HUDEP-2 (cell line): Measurements from ENCODE around the gene BPIFA3.

Source experiments
- DNase-seq, 76 experiments: peaks; one replicate each; lab custom pipeline; 2025; ENCODE audit not compliant: unreplicated experiment in 76 of 76; lab: John Stamatoyannopoulos, UW

The BPIFA3 gene

GRCh38 chr20:33211817-33212424, 5.2 kb upstream of the BPIFA3 start:
- DNase-seq: peak in 29 of 76 experiments; percentile 2 to 50 (median 13)

GRCh38 chr20:33224399-33224798, 7.2 kb downstream of the BPIFA3 start:
- DNase-seq: no peak

- no peak for DNase-seq
Observed at GRCh38 chr20:33229843-33230242, 12.7 kb downstream of the BPIFA3 start.

GRCh38 chr20:33231237-33231636, 14.1 kb downstream of the BPIFA3 start:
- no peak for DNase-seq

- DNase-seq: no peak
Observed at GRCh38 chr20:33232486-33233072, 15.4 kb downstream of the BPIFA3 start.

- DNase-seq: no peak
Observed at GRCh38 chr20:33233129-33233774, 16.1 kb downstream of the BPIFA3 start.

- DNase-seq: no peak
Observed at GRCh38 chr20:33234050-33234449, 16.9 kb downstream of the BPIFA3 start.

GRCh38 chr20:33235696-33236095, 18.5 kb downstream of the BPIFA3 start, which contains the start of gene BPIFA1:
Gene BPIFA1 (plus strand): TSS chr20:33235996. CDS start chr20:33237712, 1,716 bp downstream.
- no peak for DNase-seq

GRCh38 chr20:33236351-33236750, 19.2 kb downstream of the BPIFA3 start:
- DNase-seq: no peak

- DNase-seq: no peak
Observed at GRCh38 chr20:33237989-33238388, 20.8 kb downstream of the BPIFA3 start.

- DNase-seq: no peak
Observed at GRCh38 chr20:33239418-33239817, 22.3 kb downstream of the BPIFA3 start.

GRCh38 chr20:33239979-33240736, 23.0 kb downstream of the BPIFA3 start:
- no peak for DNase-seq

GRCh38 chr20:33240923-33241322, 23.8 kb downstream of the BPIFA3 start:
- DNase-seq: no peak

GRCh38 chr20:33242319-33243100, 25.4 kb downstream of the BPIFA3 start:
- DNase-seq: no peak

- DNase-seq: no peak
Observed at GRCh38 chr20:33246077-33246476, 28.9 kb downstream of the BPIFA3 start.

GRCh38 chr20:33249456-33249855, 32.3 kb downstream of the BPIFA3 start:
- no peak for DNase-seq

GRCh38 chr20:33250666-33251065, 33.5 kb downstream of the BPIFA3 start:
- DNase-seq: no peak

GRCh38 chr20:33251496-33251895, 34.3 kb downstream of the BPIFA3 start:
- DNase-seq: no peak

GRCh38 chr20:33252460-33252859, 35.3 kb downstream of the BPIFA3 start:
- DNase-seq: no peak

- no peak for DNase-seq
Observed at GRCh38 chr20:33255005-33255404, 37.9 kb downstream of the BPIFA3 start.

- DNase-seq: no peak
Observed at GRCh38 chr20:33257237-33257636, 40.1 kb downstream of the BPIFA3 start.
